Testis (tissue), 2 donors: ENCODE data around the gene LRIT3.

ENCODE experiments used
- POLR2A ChIP-seq: fragments of 450-650 bp; IDR thresholded peaks from one replicate; pipeline ENCODE4 v1.6.1; 2017; ENCODE audit warnings: antibody characterized with exemption, mild to moderate bottlenecking, moderate library complexity
- TF ChIP-seq, protein P1 (sequence below), 3 experiments: fragments of 450-650 bp in 2 of 3; fragments of 200-600 bp in 1 of 3; sonication (generic) in 1 of 3; IDR thresholded peaks; one replicate each; pipeline ENCODE4 v1.5.1; 2016 to 2019; ENCODE audit warnings: antibody characterized with exemption in 3 of 3, mild to moderate bottlenecking in 2 of 3, moderate library complexity in 1 of 3

- TF ChIP-seq, protein P1, sequence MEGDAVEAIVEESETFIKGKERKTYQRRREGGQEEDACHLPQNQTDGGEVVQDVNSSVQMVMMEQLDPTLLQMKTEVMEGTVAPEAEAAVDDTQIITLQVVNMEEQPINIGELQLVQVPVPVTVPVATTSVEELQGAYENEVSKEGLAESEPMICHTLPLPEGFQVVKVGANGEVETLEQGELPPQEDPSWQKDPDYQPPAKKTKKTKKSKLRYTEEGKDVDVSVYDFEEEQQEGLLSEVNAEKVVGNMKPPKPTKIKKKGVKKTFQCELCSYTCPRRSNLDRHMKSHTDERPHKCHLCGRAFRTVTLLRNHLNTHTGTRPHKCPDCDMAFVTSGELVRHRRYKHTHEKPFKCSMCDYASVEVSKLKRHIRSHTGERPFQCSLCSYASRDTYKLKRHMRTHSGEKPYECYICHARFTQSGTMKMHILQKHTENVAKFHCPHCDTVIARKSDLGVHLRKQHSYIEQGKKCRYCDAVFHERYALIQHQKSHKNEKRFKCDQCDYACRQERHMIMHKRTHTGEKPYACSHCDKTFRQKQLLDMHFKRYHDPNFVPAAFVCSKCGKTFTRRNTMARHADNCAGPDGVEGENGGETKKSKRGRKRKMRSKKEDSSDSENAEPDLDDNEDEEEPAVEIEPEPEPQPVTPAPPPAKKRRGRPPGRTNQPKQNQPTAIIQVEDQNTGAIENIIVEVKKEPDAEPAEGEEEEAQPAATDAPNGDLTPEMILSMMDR (IDR thresholded peaks at IDR 0.05): no peak
- TF ChIP-seq POLR2A: no peak
Measured at GRCh38 chr4:109886303-109886702, 38.4 kb downstream of the LRIT3 start.
